PFSK-1 (cell line): Measurements from ENCODE around the gene SWAP70.

Experiments
- FOXP2 ChIP-seq: optimal IDR thresholded peaks from 2 replicates; pipeline ENCODE3; 2011; ENCODE audit warnings: borderline replicate concordance, control low read depth, inconsistent platforms; ENCODE audit not compliant: insufficient read depth; ENCODE audit errors: extremely low read length, extremely low read depth
- POLR2AphosphoS5 ChIP-seq: IDR thresholded peaks from 2 replicates; pipeline ENCODE4 v1.6.1; 2012; ENCODE audit warnings: low read depth, mild to moderate bottlenecking, control low read depth, low read length, moderate library complexity
- SIN3A ChIP-seq: IDR thresholded peaks from 2 replicates; pipeline ENCODE4 v1.6.1; 2012; ENCODE audit warnings: mild to moderate bottlenecking, low read length, moderate library complexity, borderline replicate concordance; ENCODE audit not compliant: insufficient read depth
- TAF1 ChIP-seq: IDR thresholded peaks from 2 replicates; pipeline ENCODE4 v1.6.1; 2012; ENCODE audit warnings: low read length, control low read depth, borderline replicate concordance; ENCODE audit not compliant: insufficient read depth
- TF ChIP-seq, protein P1 (sequence below), 2 experiments: IDR thresholded peaks; 2 replicates each; pipeline versions ENCODE4 v1.6.1 to v1.8.0; 2011 to 2012; ENCODE audit warnings: low read depth in 2 of 2, low read length in 2 of 2, control low read depth in 1 of 2, inconsistent platforms in 1 of 2, mild to moderate bottlenecking in 1 of 2, moderate library complexity in 1 of 2; ENCODE audit not compliant: insufficient read depth in 1 of 2

The SWAP70 gene

DNA sequence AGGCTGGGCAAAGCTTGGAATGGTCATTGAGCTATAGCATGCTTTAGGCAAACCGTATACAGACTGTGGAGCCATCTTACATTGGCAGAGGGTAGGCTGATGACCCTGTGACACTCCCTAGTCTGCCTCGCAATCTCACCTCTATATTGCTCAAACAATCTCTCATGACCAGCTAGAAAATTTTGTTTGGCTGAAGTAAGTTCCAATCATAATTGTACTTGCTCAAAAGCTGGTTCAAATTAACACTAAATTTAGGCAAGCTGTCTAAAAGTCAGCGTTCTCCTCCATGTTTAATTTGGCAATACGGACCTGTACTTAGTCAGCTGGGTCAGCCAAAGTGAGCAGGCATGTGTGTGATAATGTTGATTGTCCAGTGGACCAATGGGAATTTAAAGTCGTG, 133.0 kb downstream of the SWAP70 start:
- TF ChIP-seq POLR2AphosphoS5 (no peak), TAF1 (no peak), SIN3A (no peak), FOXP2 (no peak)
- TF ChIP-seq, protein P1, sequence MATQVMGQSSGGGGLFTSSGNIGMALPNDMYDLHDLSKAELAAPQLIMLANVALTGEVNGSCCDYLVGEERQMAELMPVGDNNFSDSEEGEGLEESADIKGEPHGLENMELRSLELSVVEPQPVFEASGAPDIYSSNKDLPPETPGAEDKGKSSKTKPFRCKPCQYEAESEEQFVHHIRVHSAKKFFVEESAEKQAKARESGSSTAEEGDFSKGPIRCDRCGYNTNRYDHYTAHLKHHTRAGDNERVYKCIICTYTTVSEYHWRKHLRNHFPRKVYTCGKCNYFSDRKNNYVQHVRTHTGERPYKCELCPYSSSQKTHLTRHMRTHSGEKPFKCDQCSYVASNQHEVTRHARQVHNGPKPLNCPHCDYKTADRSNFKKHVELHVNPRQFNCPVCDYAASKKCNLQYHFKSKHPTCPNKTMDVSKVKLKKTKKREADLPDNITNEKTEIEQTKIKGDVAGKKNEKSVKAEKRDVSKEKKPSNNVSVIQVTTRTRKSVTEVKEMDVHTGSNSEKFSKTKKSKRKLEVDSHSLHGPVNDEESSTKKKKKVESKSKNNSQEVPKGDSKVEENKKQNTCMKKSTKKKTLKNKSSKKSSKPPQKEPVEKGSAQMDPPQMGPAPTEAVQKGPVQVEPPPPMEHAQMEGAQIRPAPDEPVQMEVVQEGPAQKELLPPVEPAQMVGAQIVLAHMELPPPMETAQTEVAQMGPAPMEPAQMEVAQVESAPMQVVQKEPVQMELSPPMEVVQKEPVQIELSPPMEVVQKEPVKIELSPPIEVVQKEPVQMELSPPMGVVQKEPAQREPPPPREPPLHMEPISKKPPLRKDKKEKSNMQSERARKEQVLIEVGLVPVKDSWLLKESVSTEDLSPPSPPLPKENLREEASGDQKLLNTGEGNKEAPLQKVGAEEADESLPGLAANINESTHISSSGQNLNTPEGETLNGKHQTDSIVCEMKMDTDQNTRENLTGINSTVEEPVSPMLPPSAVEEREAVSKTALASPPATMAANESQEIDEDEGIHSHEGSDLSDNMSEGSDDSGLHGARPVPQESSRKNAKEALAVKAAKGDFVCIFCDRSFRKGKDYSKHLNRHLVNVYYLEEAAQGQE (IDR thresholded peaks at IDR 0.05; ENCODE audit: insufficient read depth in 1 of 2, low read depth in 2 of 2, low read length in 2 of 2) = no peak

DNA sequence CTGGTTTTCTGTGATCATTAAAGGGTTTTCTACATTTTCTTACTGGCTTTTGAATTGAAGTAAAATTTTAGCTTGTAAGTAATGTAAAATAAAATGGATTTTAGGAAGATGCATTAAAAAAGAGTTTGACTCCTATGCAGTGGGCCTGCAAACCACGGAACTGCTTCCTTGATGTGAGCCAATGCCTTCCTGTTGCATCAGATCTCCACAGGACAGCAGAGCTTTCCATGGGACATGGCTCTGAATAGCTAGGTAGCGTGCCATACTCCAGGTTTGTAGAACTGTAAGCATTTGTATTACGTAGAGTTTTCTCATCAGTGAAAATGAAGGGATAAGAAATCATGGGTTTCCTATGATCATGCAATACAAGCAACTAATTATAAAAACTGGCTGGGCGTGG, 133.4 kb downstream of the SWAP70 start:
- no peak for TF ChIP-seq POLR2AphosphoS5
- no peak for TF ChIP-seq TAF1

DNA sequence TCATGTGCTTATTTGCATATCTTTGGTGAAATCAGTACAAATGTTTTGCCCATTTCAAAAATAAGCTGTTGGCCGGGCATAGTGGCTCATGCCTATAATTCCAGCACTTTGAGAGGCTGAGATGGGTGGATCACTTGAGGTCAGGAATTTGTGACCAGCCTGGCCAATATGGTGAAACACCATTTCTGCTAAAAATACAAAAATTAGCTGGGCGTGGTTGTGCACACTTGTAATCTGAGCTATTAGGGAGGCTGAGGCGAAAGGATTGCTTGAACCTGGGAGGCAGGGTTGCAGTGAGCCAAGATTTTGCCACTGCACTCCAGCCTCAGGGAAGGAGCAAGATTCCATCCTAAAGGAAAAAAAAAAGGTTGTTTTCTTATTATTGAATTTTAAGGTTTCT, 136.0 kb downstream of the SWAP70 start:
- TF ChIP-seq FOXP2 (no peak), SIN3A (no peak), POLR2AphosphoS5 (no peak), TAF1 (no peak)
- TF ChIP-seq, protein P1 (IDR thresholded peaks at IDR 0.05; ENCODE audit: insufficient read depth in 1 of 2, low read depth in 2 of 2, low read length in 2 of 2) = no peak

DNA sequence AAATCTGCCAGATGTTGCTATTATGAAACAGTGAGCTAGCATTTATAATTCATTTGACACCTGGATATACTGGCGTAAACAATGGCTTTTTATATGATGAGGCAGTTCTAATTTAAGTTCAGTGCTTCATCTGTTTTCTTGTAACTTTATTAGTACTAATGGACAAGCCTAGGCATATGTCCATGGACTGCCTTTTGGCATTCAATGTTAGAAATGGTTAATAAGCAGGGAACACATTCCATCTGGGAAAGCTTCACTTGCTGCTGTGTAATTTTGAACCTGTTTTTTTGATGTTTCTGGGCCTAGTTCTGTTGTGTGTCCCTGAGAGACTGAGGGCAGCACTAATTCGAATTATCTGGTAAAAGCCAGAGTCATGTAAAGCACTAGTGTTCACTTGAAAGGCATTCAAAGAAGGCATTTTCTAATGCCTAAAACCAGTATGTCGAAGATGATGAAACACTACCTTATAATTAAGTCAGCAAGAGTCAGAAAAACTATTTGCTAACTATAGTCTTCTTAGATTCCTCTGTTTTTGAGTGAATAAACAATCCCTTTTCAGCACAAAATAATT, 138.5 kb downstream of the SWAP70 start:
- TF ChIP-seq POLR2AphosphoS5 (no peak), SIN3A (no peak), TAF1 (no peak), FOXP2 (no peak)
- TF ChIP-seq, protein P1 (IDR thresholded peaks at IDR 0.05; ENCODE audit: insufficient read depth in 1 of 2, low read depth in 2 of 2, low read length in 2 of 2) = no peak
